PC-3 (cell line): Measurements from ENCODE around the gene POLR2C. TPM values are rescaled to one million over a fixed set of nuclear protein-coding genes. Genes with fewer than 3 reads are reported as not detected.

Source experiments
- ATAC-seq: fragments of 200-7000 bp; cut with Tn5 transposase; 2 replicates; pipeline ENCODE4 v1.9.1; 2020; ENCODE audit warnings: mild to moderate bottlenecking, moderate library complexity
- BruUV-seq: library from RNA; stranded (reverse); fragments of 400-500 nt; replicated peaks from 2 replicates; lab custom pipeline; 2021; lab: Mats Ljungman, UMichigan
- CTCF ChIA-PET: fragments of 300-600 bp; sonication (Branson Sonifier 250); formaldehyde crosslinking; loops from one replicate; lab custom pipeline; 2022; ENCODE audit warnings: antibody characterized with exemption; lab: Charles Lee
- POLR2A ChIA-PET: fragments of 300-600 bp; sonication (Branson Sonifier 250); formaldehyde crosslinking; loops from one replicate; lab custom pipeline; 2022; ENCODE audit warnings: antibody characterized with exemption; ENCODE audit not compliant: unreplicated experiment; lab: Charles Lee
- DNase-seq: peaks from one replicate; pipeline ENCODE4 v3.0.0-alpha.2; 2015
- H2AFZ ChIP-seq: fragments of 300-600 bp; sonication (generic); 2 replicates; pipeline ENCODE4 v1.6.0; 2016; ENCODE audit warnings: antibody characterized with exemption, low read length
- H3F3A ChIP-seq: fragments of 300-600 bp; sonication (generic); one replicate; pipeline ENCODE4 v1.6.0; 2017; ENCODE audit warnings: antibody characterized with exemption, low read length, control low read depth, mild to moderate bottlenecking; ENCODE audit not compliant: unreplicated experiment
- H3K27ac ChIP-seq: fragments of 300-600 bp; sonication (generic); 2 replicates; pipeline ENCODE4 v1.5.1; 2016; ENCODE audit warnings: mild to moderate bottlenecking, low read length
- H3K27me3 ChIP-seq: fragments of 300-600 bp; sonication (generic); 2 replicates; pipeline ENCODE4 v1.6.1; 2016; ENCODE audit warnings: low read length, mixed read lengths
- H3K36me3 ChIP-seq: fragments of 300-600 bp; sonication (generic); 2 replicates; pipeline ENCODE4 v1.6.1; 2016; ENCODE audit warnings: low read depth, mixed run types, low read length, mixed read lengths
- H3K4me1 ChIP-seq: fragments of 300-600 bp; sonication (generic); 2 replicates; pipeline ENCODE4 v1.5.1; 2016; ENCODE audit warnings: low read length; ENCODE audit not compliant: insufficient read depth
- H3K4me2 ChIP-seq: fragments of 300-600 bp; sonication (generic); 2 replicates; pipeline ENCODE4 v1.6.0; 2016; ENCODE audit warnings: low read length
- H3K4me3 ChIP-seq: fragments of 300-600 bp; sonication (generic); 2 replicates; pipeline ENCODE4 v1.5.1; 2016; ENCODE audit warnings: mild to moderate bottlenecking, low read length, mixed read lengths
- H3K79me2 ChIP-seq: fragments of 300-600 bp; sonication (generic); 2 replicates; pipeline ENCODE4 v1.6.1; 2017; ENCODE audit warnings: low read length, mixed read lengths
- H3K9ac ChIP-seq: fragments of 300-600 bp; sonication (generic); 2 replicates; pipeline ENCODE4 v1.6.0; 2016; ENCODE audit warnings: mild to moderate bottlenecking, low read length
- H3K9me2 ChIP-seq: fragments of 300-600 bp; sonication (generic); replicated peaks from 2 replicates; pipeline ENCODE4 v1.6.1; 2016; ENCODE audit warnings: mixed run types, low read length, mixed read lengths
- H3K9me3 ChIP-seq: fragments of 300-600 bp; sonication (generic); 2 replicates; pipeline ENCODE4 v1.6.1; 2016; ENCODE audit warnings: low read length, mixed read lengths
- H4K20me1 ChIP-seq: fragments of 300-600 bp; sonication (generic); 2 replicates; pipeline ENCODE4 v1.6.1; 2016; ENCODE audit warnings: low read length, mixed read lengths
- EZH2 ChIP-seq: fragments of 300-600 bp; sonication (generic); IDR thresholded peaks from one replicate; pipeline ENCODE4 v1.6.1; 2017; ENCODE audit warnings: antibody characterized with exemption, mild to moderate bottlenecking, low read length; ENCODE audit not compliant: unreplicated experiment
- EZH2phosphoT487 ChIP-seq: fragments of 300-600 bp; sonication (generic); IDR thresholded peaks from 2 replicates; pipeline ENCODE4 v1.6.1; 2018; ENCODE audit warnings: mild to moderate bottlenecking, antibody characterized with exemption, low read length, borderline replicate concordance
- intact Hi-C: fragments of 100-400 bp; cut with micrococcal nuclease; formaldehyde crosslinking; loops from 2 replicates; pipeline ENCODE4 v1.9.0; 2023
- total RNA-seq: library from RNA; depleted of rRNA; stranded (reverse); fragments of >200 nt; gene quantifications from 2 replicates; pipeline ENCODE4 v1.2.3, GENCODE V29; 2014
- TF ChIP-seq, protein P1 (sequence below): fragments of 300-600 bp; sonication (generic); conservative IDR thresholded peaks from 2 replicates; pipeline ENCODE4 v1.5.1; 2017; ENCODE audit warnings: antibody characterized with exemption, low read depth, mild to moderate bottlenecking, low read length

POLR2C gene
- total RNA-seq, 1 experiment from 2014 or later, result 114 TPM

GRCh38 chr16:57476546-57477410 lies 14.3 kb downstream of the POLR2C start:
- CTCF ChIA-PET, result no interaction called here
- H3K4me1 ChIP-seq, result no peaks in the 10 kb centered on the region
- intact Hi-C loops, result no loop called here

GRCh38 chr16:57477531-57478202 lies 15.2 kb downstream of the POLR2C start:
- intact Hi-C loops, result no loop called here
- DNase-seq (no peak), ATAC-seq (no peak)
- H3K4me2 ChIP-seq, result no peak overlapping the region
- no peak overlapping the region for H3K27ac ChIP-seq
- no peaks in the 10 kb centered on the region for H3K9me2 ChIP-seq
- POLR2A ChIA-PET, result no interaction called here
- H3K9me3 ChIP-seq, result no peaks in the 10 kb centered on the region
- no peaks in the 10 kb centered on the region for H3F3A ChIP-seq
- H2AFZ ChIP-seq, result no peak overlapping the region
- H3K79me2 ChIP-seq, result no peaks in the 10 kb centered on the region
- H3K27me3 ChIP-seq, result no peaks in the 10 kb centered on the region
- no peaks in the 10 kb centered on the region for H3K4me1 ChIP-seq
- no peaks in the 10 kb centered on the region for H3K36me3 ChIP-seq
- H3K4me3 ChIP-seq, result no peak overlapping the region
- H4K20me1 ChIP-seq, result no peaks in the 10 kb centered on the region
- no peak overlapping the region for H3K9ac ChIP-seq
- no peak for TF ChIP-seq EZH2phosphoT487
- TF ChIP-seq, protein P1, sequence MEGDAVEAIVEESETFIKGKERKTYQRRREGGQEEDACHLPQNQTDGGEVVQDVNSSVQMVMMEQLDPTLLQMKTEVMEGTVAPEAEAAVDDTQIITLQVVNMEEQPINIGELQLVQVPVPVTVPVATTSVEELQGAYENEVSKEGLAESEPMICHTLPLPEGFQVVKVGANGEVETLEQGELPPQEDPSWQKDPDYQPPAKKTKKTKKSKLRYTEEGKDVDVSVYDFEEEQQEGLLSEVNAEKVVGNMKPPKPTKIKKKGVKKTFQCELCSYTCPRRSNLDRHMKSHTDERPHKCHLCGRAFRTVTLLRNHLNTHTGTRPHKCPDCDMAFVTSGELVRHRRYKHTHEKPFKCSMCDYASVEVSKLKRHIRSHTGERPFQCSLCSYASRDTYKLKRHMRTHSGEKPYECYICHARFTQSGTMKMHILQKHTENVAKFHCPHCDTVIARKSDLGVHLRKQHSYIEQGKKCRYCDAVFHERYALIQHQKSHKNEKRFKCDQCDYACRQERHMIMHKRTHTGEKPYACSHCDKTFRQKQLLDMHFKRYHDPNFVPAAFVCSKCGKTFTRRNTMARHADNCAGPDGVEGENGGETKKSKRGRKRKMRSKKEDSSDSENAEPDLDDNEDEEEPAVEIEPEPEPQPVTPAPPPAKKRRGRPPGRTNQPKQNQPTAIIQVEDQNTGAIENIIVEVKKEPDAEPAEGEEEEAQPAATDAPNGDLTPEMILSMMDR, result no peak
- TF ChIP-seq EZH2, result no peak
- BruUV-seq, result no TSS peak
- CTCF ChIA-PET, result no interaction called here

More at GRCh38 chr16:57476546-57477410, 14.3 kb downstream of the POLR2C start:
- no TSS peak for BruUV-seq
- no peak overlapping the region for H3K4me2 ChIP-seq
- H3K36me3 ChIP-seq, result no peaks in the 10 kb centered on the region
- ATAC-seq (no peak), DNase-seq (no peak)
- H3F3A ChIP-seq, result no peaks in the 10 kb centered on the region
- H2AFZ ChIP-seq, result no peak overlapping the region
- H3K27me3 ChIP-seq, result no peaks in the 10 kb centered on the region
- no peaks in the 10 kb centered on the region for H3K9me3 ChIP-seq
- TF ChIP-seq EZH2 (no peak), EZH2phosphoT487 (no peak)
- TF ChIP-seq, protein P1, result no peak
- no peaks in the 10 kb centered on the region for H3K9me2 ChIP-seq
- H3K9ac ChIP-seq, result no peak overlapping the region
- POLR2A ChIA-PET, result no interaction called here
- no peaks in the 10 kb centered on the region for H4K20me1 ChIP-seq
- no peaks in the 10 kb centered on the region for H3K79me2 ChIP-seq
- H3K4me3 ChIP-seq, result no peak overlapping the region
- no peak overlapping the region for H3K27ac ChIP-seq
